ENCODE measurements around the gene PTPRZ1. TPM values are rescaled to one million over a fixed set of nuclear protein-coding genes. Genes with fewer than 3 reads are reported as not detected.

PTPRZ1 gene
- not detected in 2 replicates for polyA plus RNA-seq (2012; rRNA removed)
- polyA plus RNA-seq (2012; cell fraction: cytosol; rRNA removed): not detected in 2 replicates
- polyA plus RNA-seq (2012; cell fraction: nucleus; rRNA removed): not detected in 2 replicates

DNA sequence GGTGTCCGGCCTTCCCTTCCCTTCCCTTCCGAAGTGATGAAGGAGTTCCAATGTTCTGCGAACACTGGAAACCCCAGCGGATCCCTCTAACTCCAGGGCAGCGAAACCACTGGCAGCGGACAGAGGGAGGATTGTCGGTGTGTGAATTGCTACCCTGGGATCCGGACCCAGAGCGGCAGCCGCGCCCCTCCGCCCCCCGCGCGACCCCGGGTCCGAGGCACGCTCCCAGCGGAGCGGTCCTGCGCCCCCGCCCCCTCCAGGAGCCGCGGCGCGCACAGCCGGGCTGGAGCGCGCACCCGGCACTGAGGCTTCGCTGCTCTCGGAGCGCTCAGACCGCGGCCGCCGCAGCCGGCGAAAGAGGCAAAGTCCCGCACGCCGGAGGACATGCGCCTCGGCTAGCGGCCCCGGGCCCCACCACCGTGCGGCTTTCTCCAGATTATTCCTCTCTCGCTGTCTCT is at the start of gene PTPRZ1:
TSS of gene PTPRZ1 (plus strand) at position 331 of the 458 bp plus-strand sequence. CDS start 339 bp downstream, outside the sequence.
- no peak for TF ChIP-seq TCF12 (IDR thresholded peaks at IDR 0.05)
- TF ChIP-seq, protein P1, sequence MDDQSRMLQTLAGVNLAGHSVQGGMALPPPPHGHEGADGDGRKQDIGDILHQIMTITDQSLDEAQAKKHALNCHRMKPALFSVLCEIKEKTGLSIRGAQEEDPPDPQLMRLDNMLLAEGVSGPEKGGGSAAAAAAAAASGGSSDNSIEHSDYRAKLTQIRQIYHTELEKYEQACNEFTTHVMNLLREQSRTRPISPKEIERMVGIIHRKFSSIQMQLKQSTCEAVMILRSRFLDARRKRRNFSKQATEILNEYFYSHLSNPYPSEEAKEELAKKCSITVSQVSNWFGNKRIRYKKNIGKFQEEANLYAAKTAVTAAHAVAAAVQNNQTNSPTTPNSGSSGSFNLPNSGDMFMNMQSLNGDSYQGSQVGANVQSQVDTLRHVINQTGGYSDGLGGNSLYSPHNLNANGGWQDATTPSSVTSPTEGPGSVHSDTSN (IDR thresholded peaks at IDR 0.05): no peak
- TF ChIP-seq, protein P2, sequence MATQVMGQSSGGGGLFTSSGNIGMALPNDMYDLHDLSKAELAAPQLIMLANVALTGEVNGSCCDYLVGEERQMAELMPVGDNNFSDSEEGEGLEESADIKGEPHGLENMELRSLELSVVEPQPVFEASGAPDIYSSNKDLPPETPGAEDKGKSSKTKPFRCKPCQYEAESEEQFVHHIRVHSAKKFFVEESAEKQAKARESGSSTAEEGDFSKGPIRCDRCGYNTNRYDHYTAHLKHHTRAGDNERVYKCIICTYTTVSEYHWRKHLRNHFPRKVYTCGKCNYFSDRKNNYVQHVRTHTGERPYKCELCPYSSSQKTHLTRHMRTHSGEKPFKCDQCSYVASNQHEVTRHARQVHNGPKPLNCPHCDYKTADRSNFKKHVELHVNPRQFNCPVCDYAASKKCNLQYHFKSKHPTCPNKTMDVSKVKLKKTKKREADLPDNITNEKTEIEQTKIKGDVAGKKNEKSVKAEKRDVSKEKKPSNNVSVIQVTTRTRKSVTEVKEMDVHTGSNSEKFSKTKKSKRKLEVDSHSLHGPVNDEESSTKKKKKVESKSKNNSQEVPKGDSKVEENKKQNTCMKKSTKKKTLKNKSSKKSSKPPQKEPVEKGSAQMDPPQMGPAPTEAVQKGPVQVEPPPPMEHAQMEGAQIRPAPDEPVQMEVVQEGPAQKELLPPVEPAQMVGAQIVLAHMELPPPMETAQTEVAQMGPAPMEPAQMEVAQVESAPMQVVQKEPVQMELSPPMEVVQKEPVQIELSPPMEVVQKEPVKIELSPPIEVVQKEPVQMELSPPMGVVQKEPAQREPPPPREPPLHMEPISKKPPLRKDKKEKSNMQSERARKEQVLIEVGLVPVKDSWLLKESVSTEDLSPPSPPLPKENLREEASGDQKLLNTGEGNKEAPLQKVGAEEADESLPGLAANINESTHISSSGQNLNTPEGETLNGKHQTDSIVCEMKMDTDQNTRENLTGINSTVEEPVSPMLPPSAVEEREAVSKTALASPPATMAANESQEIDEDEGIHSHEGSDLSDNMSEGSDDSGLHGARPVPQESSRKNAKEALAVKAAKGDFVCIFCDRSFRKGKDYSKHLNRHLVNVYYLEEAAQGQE (IDR thresholded peaks at IDR 0.05; ENCODE audit: low read depth, low read length): no peak
- no peak for TF ChIP-seq TAF1 (IDR thresholded peaks at IDR 0.05; ENCODE audit: borderline replicate concordance, low read depth, low read length)
- no peak for TF ChIP-seq RAD21 (IDR thresholded peaks at IDR 0.05; ENCODE audit: low read length)
- no peak for TF ChIP-seq SIN3A (IDR thresholded peaks at IDR 0.05; ENCODE audit: borderline replicate concordance, low read depth, low read length)
- TF ChIP-seq, protein P3, sequence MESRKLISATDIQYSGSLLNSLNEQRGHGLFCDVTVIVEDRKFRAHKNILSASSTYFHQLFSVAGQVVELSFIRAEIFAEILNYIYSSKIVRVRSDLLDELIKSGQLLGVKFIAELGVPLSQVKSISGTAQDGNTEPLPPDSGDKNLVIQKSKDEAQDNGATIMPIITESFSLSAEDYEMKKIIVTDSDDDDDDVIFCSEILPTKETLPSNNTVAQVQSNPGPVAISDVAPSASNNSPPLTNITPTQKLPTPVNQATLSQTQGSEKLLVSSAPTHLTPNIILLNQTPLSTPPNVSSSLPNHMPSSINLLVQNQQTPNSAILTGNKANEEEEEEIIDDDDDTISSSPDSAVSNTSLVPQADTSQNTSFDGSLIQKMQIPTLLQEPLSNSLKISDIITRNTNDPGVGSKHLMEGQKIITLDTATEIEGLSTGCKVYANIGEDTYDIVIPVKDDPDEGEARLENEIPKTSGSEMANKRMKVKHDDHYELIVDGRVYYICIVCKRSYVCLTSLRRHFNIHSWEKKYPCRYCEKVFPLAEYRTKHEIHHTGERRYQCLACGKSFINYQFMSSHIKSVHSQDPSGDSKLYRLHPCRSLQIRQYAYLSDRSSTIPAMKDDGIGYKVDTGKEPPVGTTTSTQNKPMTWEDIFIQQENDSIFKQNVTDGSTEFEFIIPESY (IDR thresholded peaks at IDR 0.05; ENCODE audit: borderline replicate concordance, low read depth): no peak
- TF ChIP-seq SMC3 (IDR thresholded peaks at IDR 0.05; ENCODE audit: low read depth, low read length): no peak
- TF ChIP-seq EZH2phosphoT487 (IDR thresholded peaks at IDR 0.05; ENCODE audit: borderline replicate concordance, low read depth): no peak
- Histone ChIP-seq H4K20me1 (ENCODE audit: insufficient read depth) (no peaks in the 10 kb centered on the region), H2AFZ (ENCODE audit: low read depth) (peak within 1 kb of the TSS; percentile 57), H3K4me1 (ENCODE audit: control insufficient read depth in 1 of 2, insufficient read depth in 2 of 2, low read depth in 1 of 2, low read length in 1 of 2) (peaks cover 0 to 3% of the 10 kb centered on the region in 2 experiments; a peak in 1 of 4 replicates), H3F3A (replicated peaks; ENCODE audit: insufficient read depth) (no peaks in the 10 kb centered on the region), H3K79me2 (ENCODE audit: insufficient read depth) (no peaks in the 10 kb centered on the region), H3K9me2 (no peaks in the 10 kb centered on the region), H3K4me3 (ENCODE audit: low read depth in 2 of 2, low read length in 1 of 2) (peak within 1 kb of the TSS; percentile 29 to 56), H3K9ac (no peak within 1 kb of the TSS), H3K9me3 (no peaks in the 10 kb centered on the region), H3K4me2 (peak within 1 kb of the TSS; percentile 82), H3K27me3 (ENCODE audit: insufficient read depth) (peaks cover 26% of the 10 kb centered on the region), H3K27ac (ENCODE audit: low read depth in 2 of 2, low read length in 1 of 2) (no peak within 1 kb of the TSS), H3K36me3 (replicated peaks in 1 of 2; ENCODE audit: control insufficient read depth in 1 of 2, insufficient read depth in 2 of 2, low read length in 1 of 2) (no peaks in the 10 kb centered on the region)
- POLR2A ChIA-PET: no interaction called here
- 2% methylated on average over 32 of the region's 49 CpGs for WGBS (ENCODE audit: low lambda C conversion rate)
- CTCF ChIA-PET: interaction anchor here (1.3 kb wide), 1 partner anchor 220 kb away, joined by 5 read pairs; no protein-coding TSS in a partner anchor
- peak; percentile 68 for DNase-seq
